ENCODE results near the gene RPA3. TPM values are rescaled to one million over a fixed set of nuclear protein-coding genes. Genes with fewer than 3 reads are reported as not detected.

The RPA3 gene
- total and polyA plus RNA-seq, 8 donors: 28.5 to 49.2 (median 43.5) TPM

GRCh38 chr7:7699380-7699779 is 19.0 kb downstream of the RPA3 start:
- Histone ChIP-seq H3K36me3 (no peaks in the 10 kb centered on the region), H3K9me3 (no peaks in the 10 kb centered on the region), H3K4me1 (peaks cover 0 to 6% of the 10 kb centered on the region in 2 donors), H3K4me3 (no peak overlapping the region), H3K27me3 (no peaks in the 10 kb centered on the region), H3K27ac (no peak overlapping the region)
- no peak for ATAC-seq
- TF ChIP-seq CTCF (IDR thresholded peaks at IDR 0.05): no peak
- no peak for DNase-seq
- intact Hi-C loops (cut with DNase I): no loop called here

- Histone ChIP-seq H3K4me3 (no peak overlapping the region), H3K36me3 (no peaks in the 10 kb centered on the region), H3K9me3 (no peaks in the 10 kb centered on the region), H3K27me3 (no peaks in the 10 kb centered on the region), H3K27ac (no peak overlapping the region), H3K4me1 (peaks cover 0 to 6% of the 10 kb centered on the region in 2 donors)
- DNase-seq (no peak), ATAC-seq (no peak)
- intact Hi-C loops (cut with DNase I): no loop called here
- TF ChIP-seq CTCF (IDR thresholded peaks at IDR 0.05): no peak
These were observed 19.5 kb downstream of the RPA3 start for GRCh38 chr7:7698930-7699329.

- Histone ChIP-seq H3K4me1 (peaks cover 0 to 6% of the 10 kb centered on the region in 2 donors), H3K27me3 (no peaks in the 10 kb centered on the region), H3K9me3 (no peaks in the 10 kb centered on the region), H3K4me3 (no peak overlapping the region), H3K36me3 (no peaks in the 10 kb centered on the region), H3K27ac (no peak overlapping the region)
- intact Hi-C loops (cut with DNase I): no loop called here
- peak; percentile 85 for ATAC-seq
- TF ChIP-seq CTCF (IDR thresholded peaks at IDR 0.05): no peak
- no peak for DNase-seq
These were observed 21.8 kb downstream of the RPA3 start for GRCh38 chr7:7696458-7697119.

- Histone ChIP-seq H3K4me1 (peaks cover 0 to 6% of the 10 kb centered on the region in 2 donors), H3K9me3 (no peaks in the 10 kb centered on the region), H3K4me3 (no peak overlapping the region), H3K27ac (peak overlapping the region in 1 of 2 donors; percentile 28), H3K36me3 (no peaks in the 10 kb centered on the region), H3K27me3 (no peaks in the 10 kb centered on the region)
- intact Hi-C loops (cut with DNase I): no loop called here
- DNase-seq (peak in 1 of 4 donors; percentile 33), ATAC-seq (no peak)
- TF ChIP-seq CTCF (IDR thresholded peaks at IDR 0.05): no peak
These were observed 23.1 kb downstream of the RPA3 start for GRCh38 chr7:7695111-7695817.

GRCh38 chr7:7694542-7694941 is 23.9 kb downstream of the RPA3 start:
- no peak for ATAC-seq
- Histone ChIP-seq H3K36me3 (no peaks in the 10 kb centered on the region), H3K27me3 (no peaks in the 10 kb centered on the region), H3K9me3 (no peaks in the 10 kb centered on the region), H3K27ac (no peak overlapping the region), H3K4me1 (peaks cover 0 to 6% of the 10 kb centered on the region in 2 donors), H3K4me3 (no peak overlapping the region)
- DNase-seq: no peak
- TF ChIP-seq CTCF (IDR thresholded peaks at IDR 0.05): no peak
- intact Hi-C loops (cut with DNase I): no loop called here
